Activated naive CD4-positive, alpha-beta T cell (primary cell): Measurements from ENCODE around the gene EPAS1.
A peak's percentile ranks its signal among the peaks of the same experiment; 100 is the strongest.

Source experiments
- DNase-seq, 4 experiments: peaks; one replicate each; lab custom pipeline; 2025; lab: John Stamatoyannopoulos, UW

Gene EPAS1

GRCh38 chr2:46339676-46340459, 42.7 kb downstream of the EPAS1 start:
- no peak for DNase-seq

- no peak for DNase-seq
Observed at GRCh38 chr2:46340740-46341420, 43.7 kb downstream of the EPAS1 start.

GRCh38 chr2:46342566-46343315, 45.5 kb downstream of the EPAS1 start:
- no peak for DNase-seq

- no peak for DNase-seq
Observed at GRCh38 chr2:46344706-46345105, 47.5 kb downstream of the EPAS1 start.

GRCh38 chr2:46345775-46346174, 48.6 kb downstream of the EPAS1 start:
- DNase-seq: no peak

GRCh38 chr2:46346719-46347118, 49.5 kb downstream of the EPAS1 start:
- DNase-seq: no peak

- no peak for DNase-seq
Observed at GRCh38 chr2:46347648-46348280, 50.6 kb downstream of the EPAS1 start.

- no peak for DNase-seq
Observed at GRCh38 chr2:46349115-46349547, 51.9 kb downstream of the EPAS1 start.

- DNase-seq: no peak
Observed at GRCh38 chr2:46350029-46350689, 53.0 kb downstream of the EPAS1 start.

- DNase-seq: peak in 1 of 4 experiments; percentile 7
Observed at GRCh38 chr2:46351098-46351749, 54.0 kb downstream of the EPAS1 start.

GRCh38 chr2:46351750-46352138, 54.5 kb downstream of the EPAS1 start:
- peak in 2 of 4 experiments; percentile 15 to 57 for DNase-seq

- DNase-seq: no peak
Observed at GRCh38 chr2:46352621-46353020, 55.4 kb downstream of the EPAS1 start.

- DNase-seq: no peak
Observed at GRCh38 chr2:46353509-46353908, 56.3 kb downstream of the EPAS1 start.

GRCh38 chr2:46355756-46356155, 58.5 kb downstream of the EPAS1 start:
- no peak for DNase-seq

GRCh38 chr2:46356991-46357390, 59.8 kb downstream of the EPAS1 start:
- DNase-seq: no peak

- DNase-seq: no peak
Observed at GRCh38 chr2:46358713-46359112, 61.5 kb downstream of the EPAS1 start.

GRCh38 chr2:46360303-46360702, 63.1 kb downstream of the EPAS1 start:
- no peak for DNase-seq

GRCh38 chr2:46361920-46362666, 64.9 kb downstream of the EPAS1 start:
- DNase-seq: no peak

- DNase-seq: no peak
Observed at GRCh38 chr2:46362667-46363012, 65.4 kb downstream of the EPAS1 start.

GRCh38 chr2:46363535-46364170, 66.4 kb downstream of the EPAS1 start:
- DNase-seq: no peak
